Panc1 (cell line): Measurements from ENCODE around the gene SPRY2.

Source experiments
- CTCF ChIP-seq: fragments of 450-650 bp; IDR thresholded peaks from 2 replicates; pipeline ENCODE4 v1.5.1; 2017; ENCODE audit warnings: mild to moderate bottlenecking
- POLR2AphosphoS5 ChIP-seq: IDR thresholded peaks from 2 replicates; pipeline ENCODE4 v1.6.1; 2012; ENCODE audit warnings: mild to moderate bottlenecking, low read depth, low read length, moderate library complexity
- REST ChIP-seq, 2 experiments: IDR thresholded peaks; 2 replicates each; pipeline ENCODE4 v1.6.1; 2011 to 2012; ENCODE audit warnings: low read depth in 2 of 2, control low read depth in 1 of 2, low read length in 1 of 2, mild to moderate bottlenecking in 1 of 2, moderate library complexity in 1 of 2; ENCODE audit not compliant: insufficient read depth in 1 of 2
- SIN3A ChIP-seq: IDR thresholded peaks from 2 replicates; pipeline ENCODE4 v1.6.1; 2012; ENCODE audit warnings: low read depth, mild to moderate bottlenecking, low read length, moderate library complexity, borderline replicate concordance; ENCODE audit not compliant: insufficient read depth

GRCh38 chr13:80336776-80337287 is 4.1 kb downstream of the SPRY2 start:
- TF ChIP-seq CTCF (no peak), POLR2AphosphoS5 (no peak), SIN3A (no peak), REST (IDR thresholded peaks at IDR 0.05; ENCODE audit: insufficient read depth in 1 of 2, low read depth in 2 of 2, low read length in 1 of 2) (no peak)
